Measurements from ENCODE around the gene RPS26. TPM values are rescaled to one million over a fixed set of nuclear protein-coding genes. Genes with fewer than 3 reads are reported as not detected.

Gene RPS26
- total and polyA plus RNA-seq, 2 of the 13 experiments (the other 11 are each of a cell fraction or from before 2014, with no cell fraction given) = 150 to 421 TPM

- TF ChIP-seq MNT (IDR thresholded peaks at IDR 0.05) = peak; percentile 87
- no peak for TF ChIP-seq ATAD3A (CRISPR knock-in tag; IDR thresholded peaks at IDR 0.05)
- TF ChIP-seq ZNF281 (CRISPR knock-in tag; IDR thresholded peaks at IDR 0.05; ENCODE audit: borderline replicate concordance) = peak; percentile 92
- TF ChIP-seq ZSCAN20 (CRISPR knock-in tag; IDR thresholded peaks at IDR 0.05; ENCODE audit: borderline replicate concordance) = no peak
- TF ChIP-seq HNRNPUL1 (IDR thresholded peaks at IDR 0.05; ENCODE audit: low read depth, low read length) = no peak
- TF ChIP-seq MXD3 (CRISPR knock-in tag; IDR thresholded peaks at IDR 0.05) = 0 out of 2 replicates have a peak, but pooled peaks have one; percentile 57
- no peak for TF ChIP-seq GTF2F1 (IDR thresholded peaks at IDR 0.05; ENCODE audit: low read length)
- TF ChIP-seq, protein P1, sequence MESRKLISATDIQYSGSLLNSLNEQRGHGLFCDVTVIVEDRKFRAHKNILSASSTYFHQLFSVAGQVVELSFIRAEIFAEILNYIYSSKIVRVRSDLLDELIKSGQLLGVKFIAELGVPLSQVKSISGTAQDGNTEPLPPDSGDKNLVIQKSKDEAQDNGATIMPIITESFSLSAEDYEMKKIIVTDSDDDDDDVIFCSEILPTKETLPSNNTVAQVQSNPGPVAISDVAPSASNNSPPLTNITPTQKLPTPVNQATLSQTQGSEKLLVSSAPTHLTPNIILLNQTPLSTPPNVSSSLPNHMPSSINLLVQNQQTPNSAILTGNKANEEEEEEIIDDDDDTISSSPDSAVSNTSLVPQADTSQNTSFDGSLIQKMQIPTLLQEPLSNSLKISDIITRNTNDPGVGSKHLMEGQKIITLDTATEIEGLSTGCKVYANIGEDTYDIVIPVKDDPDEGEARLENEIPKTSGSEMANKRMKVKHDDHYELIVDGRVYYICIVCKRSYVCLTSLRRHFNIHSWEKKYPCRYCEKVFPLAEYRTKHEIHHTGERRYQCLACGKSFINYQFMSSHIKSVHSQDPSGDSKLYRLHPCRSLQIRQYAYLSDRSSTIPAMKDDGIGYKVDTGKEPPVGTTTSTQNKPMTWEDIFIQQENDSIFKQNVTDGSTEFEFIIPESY (CRISPR knock-in tag; IDR thresholded peaks at IDR 0.05) = peak; percentile 83; the same call in 1 of the 2 replicates
- TF ChIP-seq SRSF1 (optimal IDR thresholded peaks at IDR 0.05; ENCODE audit: low read depth, low read length) = no peak
- TF ChIP-seq SIX1 (CRISPR knock-in tag; IDR thresholded peaks at IDR 0.05; ENCODE audit: borderline replicate concordance) = peak; percentile 89; the same call in 1 of the 2 replicates
- TF ChIP-seq PRPF4 (IDR thresholded peaks at IDR 0.05; ENCODE audit: low read depth, low read length, poor library complexity, severe bottlenecking) = no peak
- TF ChIP-seq ZBTB42 (CRISPR knock-in tag; IDR thresholded peaks at IDR 0.05) = no peak
- no peak for TF ChIP-seq CENPX (CRISPR knock-in tag; IDR thresholded peaks at IDR 0.05)
- no peak for TF ChIP-seq CHD4 (IDR thresholded peaks at IDR 0.05; ENCODE audit: borderline replicate concordance, low read length)
- peak; percentile 94 for TF ChIP-seq ZMYM3 (CRISPR knock-in tag; IDR thresholded peaks at IDR 0.05)
- TF ChIP-seq CEBPB (IDR thresholded peaks at IDR 0.05; ENCODE audit: borderline replicate concordance, low read depth, low read length) = peak; percentile 96
- TF ChIP-seq JUNB (CRISPR knock-in tag; IDR thresholded peaks at IDR 0.05; ENCODE audit: borderline replicate concordance) = peak; percentile 83; the same call in 1 of the 2 replicates
- peak; percentile 98 for TF ChIP-seq GATAD2A (CRISPR knock-in tag; IDR thresholded peaks at IDR 0.05)
- peak; percentile 68; the same call in 1 of the 2 replicates for TF ChIP-seq GMEB1 (CRISPR knock-in tag; IDR thresholded peaks at IDR 0.05; ENCODE audit: borderline replicate concordance)
- TF ChIP-seq TSC22D2 (CRISPR knock-in tag; IDR thresholded peaks at IDR 0.05; ENCODE audit: borderline replicate concordance) = peak; percentile 87; the same call in 1 of the 2 replicates
Measured at GRCh38 chr12:56081393-56082347, 40.0 kb downstream of the RPS26 start (continued).
